ENCODE measurements around the gene DHRSX.
"Not testable (repeated sequence)": the region's sequence is repeated elsewhere in the genome, so short reads cannot be mapped to it uniquely, and the experiment has no call there.

Gene DHRSX

DNA sequence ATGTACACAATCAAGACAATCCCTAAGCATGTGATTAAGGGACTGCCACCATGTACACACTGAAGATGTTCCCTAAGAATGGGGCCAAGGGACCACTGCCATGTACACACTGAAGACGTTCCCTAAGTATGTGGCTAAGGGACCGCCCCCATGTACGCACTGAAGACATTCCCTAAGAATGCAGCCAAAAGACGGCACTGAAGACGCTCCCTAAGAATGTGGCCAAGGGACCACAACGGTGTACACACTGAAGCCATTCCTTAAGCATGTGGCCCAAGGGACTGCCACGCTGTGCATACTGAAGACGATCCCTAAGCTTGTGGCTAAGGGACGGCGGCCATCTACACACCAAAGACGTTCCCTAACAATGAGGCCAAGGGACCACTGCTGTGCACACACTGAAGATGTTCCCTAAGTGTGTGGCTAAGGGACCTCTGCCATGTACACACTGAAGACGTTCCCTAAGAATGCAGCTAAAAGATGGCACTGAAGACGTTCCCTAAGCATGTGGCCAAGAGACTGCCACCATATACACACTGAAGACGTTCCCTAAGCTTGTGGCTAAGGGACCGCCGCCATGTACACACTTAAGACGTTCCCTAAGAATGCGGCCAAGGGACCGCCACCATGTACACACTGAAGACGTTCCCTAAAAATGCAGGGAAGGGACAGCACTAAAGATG is 26.4 kb downstream of the DHRSX start:
- DNase-seq: peak; percentile 39

DNA sequence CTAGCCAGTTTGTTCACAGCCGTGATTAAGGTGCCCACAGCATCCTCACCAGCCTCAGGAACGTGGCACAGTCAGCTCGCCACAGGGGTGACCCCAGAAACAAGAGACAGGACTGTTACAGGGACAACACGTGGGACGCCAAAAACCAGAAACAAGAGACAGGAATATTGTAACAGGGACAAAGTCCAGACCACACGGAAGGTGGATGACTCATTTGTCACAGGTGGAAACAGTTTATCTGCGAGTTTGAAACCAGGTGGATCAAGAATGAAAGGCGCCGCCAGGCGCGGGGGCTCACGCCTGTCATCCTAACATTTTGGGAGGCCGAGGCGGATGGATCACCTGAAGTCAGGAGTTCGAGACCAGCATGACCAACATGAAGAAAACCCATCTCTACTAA is 27.7 kb downstream of the DHRSX start:
- DNase-seq: peak; percentile 45

- no peak for DNase-seq
Observed at GRCh38 chrX:2471641-2472040, 29.1 kb downstream of the DHRSX start.

DNA sequence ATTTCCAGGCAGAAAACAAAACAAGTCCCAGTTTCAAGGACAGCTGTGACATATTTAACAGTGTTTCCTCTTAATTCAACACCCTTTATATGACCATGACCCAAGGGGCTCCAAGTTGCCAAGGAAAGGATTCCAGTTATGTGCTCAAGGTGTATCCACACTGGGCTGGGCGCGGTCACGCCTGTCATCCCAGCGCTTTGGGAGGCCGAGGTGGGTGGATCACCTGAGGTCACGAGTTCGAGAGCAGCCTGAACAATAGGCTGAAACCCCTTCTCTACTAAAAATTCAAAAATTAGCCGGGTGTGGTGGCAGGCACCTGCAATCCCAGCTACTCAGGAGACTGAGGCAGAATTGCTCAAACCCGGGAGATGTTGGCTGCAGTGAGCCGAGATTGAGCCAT is 29.6 kb downstream of the DHRSX start:
- not testable (repeated sequence) for DNase-seq

DNA sequence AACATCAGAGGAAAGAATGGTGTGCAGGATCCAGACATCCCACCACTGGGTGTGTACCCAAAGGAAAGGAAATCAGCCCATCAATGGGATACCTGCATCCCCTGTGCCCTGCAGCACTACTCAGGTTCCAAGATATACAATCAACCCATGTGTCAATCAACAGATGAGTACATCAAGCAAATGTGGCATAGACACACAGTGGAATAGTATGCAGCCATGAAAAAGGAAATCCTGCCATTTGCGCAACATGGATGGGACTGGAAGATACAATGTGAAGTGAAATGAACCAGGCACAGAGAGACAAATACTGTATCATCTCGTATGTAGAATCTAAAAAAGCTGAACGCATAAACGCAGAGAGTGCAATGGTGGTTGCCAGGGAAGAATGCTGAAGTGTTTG is 30.9 kb downstream of the DHRSX start:
- not testable (repeated sequence) for DNase-seq

GRCh38 chrX:2469196-2469685 is 31.5 kb downstream of the DHRSX start:
- DNase-seq: no peak

- no peak for DNase-seq
Observed at GRCh38 chrX:2468261-2469195, 32.2 kb downstream of the DHRSX start.

- DNase-seq: no peak
Observed at GRCh38 chrX:2466876-2467656, 33.7 kb downstream of the DHRSX start.

- DNase-seq: no peak
Observed at GRCh38 chrX:2464677-2465166, 36.1 kb downstream of the DHRSX start.

- DNase-seq: no peak
Observed at GRCh38 chrX:2463973-2464676, 36.7 kb downstream of the DHRSX start.

DNA sequence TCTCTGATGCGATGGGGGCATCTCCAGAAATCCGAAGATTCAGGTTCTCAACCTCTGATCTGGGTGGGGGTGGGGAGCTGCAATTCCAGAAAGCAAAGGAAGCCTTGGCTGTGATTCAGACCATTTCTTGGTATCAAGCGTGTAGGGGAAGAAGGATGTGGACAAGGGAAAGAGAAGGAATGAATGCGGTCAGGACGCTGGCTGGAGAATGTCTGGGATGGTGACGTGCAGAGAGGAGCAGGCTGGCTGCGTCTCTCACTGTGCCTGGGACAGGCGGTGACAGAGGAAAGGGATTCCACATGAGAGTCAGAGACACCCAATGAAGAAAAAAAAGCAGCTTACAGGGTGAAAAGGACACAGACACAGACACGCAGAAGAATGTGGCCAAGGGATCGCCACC is 37.3 kb downstream of the DHRSX start:
- not testable (repeated sequence) for DNase-seq

DNA sequence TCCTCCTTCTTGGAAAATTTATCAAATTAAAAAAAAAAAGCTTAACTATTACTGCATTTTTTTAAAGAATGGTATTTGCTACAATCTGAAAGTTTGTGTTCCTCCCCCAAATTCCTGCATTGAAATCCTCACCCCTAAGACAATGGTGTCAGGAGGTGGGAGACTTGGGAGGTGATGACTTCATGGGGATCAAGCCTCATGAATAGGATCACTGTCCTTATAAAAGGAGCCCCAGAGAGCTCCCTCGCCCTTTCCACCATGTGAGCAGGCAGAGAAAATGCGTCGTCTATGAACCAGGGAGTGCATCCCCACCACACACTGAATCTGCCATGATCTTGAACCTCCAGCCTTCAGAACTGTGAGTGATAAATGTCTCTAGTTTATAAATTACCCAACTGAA is 38.0 kb downstream of the DHRSX start:
- DNase-seq: no peak

- DNase-seq: no peak
Observed at GRCh38 chrX:2462074-2462473, 38.7 kb downstream of the DHRSX start.

GRCh38 chrX:2461711-2462016 is 39.1 kb downstream of the DHRSX start:
- no peak for DNase-seq

DNA sequence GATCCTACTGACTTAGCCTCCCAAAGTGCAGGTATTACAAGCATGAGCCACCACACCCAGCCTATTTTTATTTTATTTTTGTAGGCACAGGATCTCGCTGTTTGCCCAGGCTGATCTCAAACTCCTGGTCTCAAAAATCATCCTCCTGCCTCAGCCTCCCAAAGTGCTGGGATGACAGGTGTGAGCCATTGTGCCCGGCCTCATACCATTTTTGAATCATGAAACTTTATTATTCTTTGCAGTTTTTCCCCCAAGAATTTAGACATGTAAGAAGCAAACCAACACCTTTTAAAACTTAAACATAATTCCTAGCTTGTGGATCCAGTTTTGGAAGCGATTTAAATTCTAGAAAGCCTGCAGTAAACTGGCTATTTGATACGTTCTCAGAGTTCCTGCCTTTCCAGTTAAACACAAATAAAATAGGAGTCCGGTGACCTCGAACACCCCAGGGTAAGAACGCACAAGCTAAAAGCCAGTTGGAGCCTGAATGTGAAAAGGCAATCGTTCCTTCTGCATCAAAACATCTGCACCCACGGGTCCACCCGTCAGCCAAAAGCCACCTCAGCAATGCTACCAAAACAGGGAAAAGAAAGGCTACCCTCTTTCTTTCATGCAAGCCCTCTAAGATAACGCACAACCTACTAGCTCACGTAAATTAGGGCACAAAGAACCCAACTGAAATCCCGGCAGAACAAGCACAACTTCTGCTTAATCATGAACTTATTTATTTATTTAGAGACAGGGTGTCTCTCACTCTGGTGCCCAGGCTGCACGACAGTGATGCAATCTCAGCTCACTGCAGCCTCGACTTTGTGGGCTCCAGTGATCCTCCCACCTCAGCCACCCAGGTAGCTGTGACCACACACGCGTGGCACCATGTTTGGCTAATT is 39.7 kb downstream of the DHRSX start:
- not testable (repeated sequence) for DNase-seq

DNA sequence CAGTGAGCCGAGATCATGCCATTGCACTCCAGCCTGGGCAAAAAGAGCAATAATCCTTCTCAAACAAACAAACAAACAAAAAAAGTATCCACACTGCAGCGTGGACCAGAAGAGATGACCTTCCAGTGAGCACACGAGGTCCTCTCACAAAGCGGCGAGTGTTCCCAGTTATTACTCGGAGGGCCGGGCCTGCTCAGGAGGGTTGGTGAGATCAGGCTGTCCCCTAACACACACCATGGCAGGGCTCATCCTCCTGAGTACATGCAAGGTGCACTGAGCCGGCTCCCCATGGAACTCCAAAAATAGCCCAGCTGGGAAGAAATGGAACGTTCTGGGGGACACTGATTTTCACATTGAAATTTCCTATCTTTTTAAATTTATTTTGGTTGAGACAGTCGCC is 40.7 kb downstream of the DHRSX start:
- DNase-seq: not testable (repeated sequence)

GRCh38 chrX:2458309-2458708 is 42.5 kb downstream of the DHRSX start:
- DNase-seq: no peak

- DNase-seq: no peak
Observed at GRCh38 chrX:2457289-2458133, 43.3 kb downstream of the DHRSX start.

DNA sequence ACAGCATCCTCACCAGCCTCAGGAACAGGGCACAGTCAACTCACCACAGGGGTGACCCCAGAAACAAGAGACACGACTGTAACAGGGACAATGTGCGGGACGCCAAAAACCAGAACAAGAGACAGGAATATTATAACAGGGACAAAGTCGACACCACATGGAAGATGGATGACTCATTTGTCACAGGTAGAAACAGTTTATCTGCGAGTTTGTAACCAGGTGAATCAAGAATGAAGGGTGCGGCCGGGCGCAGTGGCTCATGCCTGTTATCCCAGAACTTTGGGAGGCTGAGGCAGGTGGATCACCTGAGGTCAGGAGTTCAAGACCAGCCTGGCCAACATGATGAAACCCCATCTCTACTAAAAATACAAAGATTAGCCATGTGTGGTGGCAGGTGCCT is 44.7 kb downstream of the DHRSX start:
- DNase-seq: not testable (repeated sequence)

GRCh38 chrX:2454620-2455019 is 46.2 kb downstream of the DHRSX start:
- not testable (repeated sequence) for DNase-seq

All from islet precursor cell (in vitro differentiated cells).